ENCODE results near the gene PHLDB2. TPM values are rescaled to one million over a fixed set of nuclear protein-coding genes. Genes with fewer than 3 reads are reported as not detected.

The PHLDB2 gene
- total RNA-seq, 1 donor from 2014 or later: 37.2 TPM

DNA sequence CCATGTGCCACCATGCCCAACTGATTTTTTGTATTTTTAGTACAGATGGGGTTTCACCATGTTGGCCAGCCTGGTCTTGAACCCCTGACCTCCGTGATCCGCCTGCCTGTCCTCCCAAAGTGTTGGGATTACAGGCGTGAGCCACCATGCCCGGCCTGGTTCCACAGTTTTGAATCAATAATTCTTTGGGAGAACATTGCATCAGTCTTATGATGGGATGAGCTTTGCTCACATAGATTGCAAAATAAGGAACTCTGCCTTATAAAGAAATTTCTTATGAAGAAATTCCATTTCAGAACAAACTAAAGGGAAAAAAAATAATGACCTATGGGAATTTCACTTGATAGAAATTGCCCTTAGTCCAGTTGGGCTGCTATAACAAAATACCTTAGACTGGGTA, 159.6 kb downstream of the PHLDB2 start:
- DNase-seq (ENCODE audit: low spot score in 2 of 2, unreplicated experiment in 2 of 2): no peak
- Mint-ChIP-seq H3K9me3 (peaks cover 9% of the 10 kb centered on the region), H3K4me3 (no peak overlapping the region), H3K27ac (no peak overlapping the region), H3K27me3 (ENCODE audit: low read depth) (no peaks in the 10 kb centered on the region), H3K4me1 (no peaks in the 10 kb centered on the region), H3K36me3 (no peaks in the 10 kb centered on the region)
- TF ChIP-seq, protein P1, sequence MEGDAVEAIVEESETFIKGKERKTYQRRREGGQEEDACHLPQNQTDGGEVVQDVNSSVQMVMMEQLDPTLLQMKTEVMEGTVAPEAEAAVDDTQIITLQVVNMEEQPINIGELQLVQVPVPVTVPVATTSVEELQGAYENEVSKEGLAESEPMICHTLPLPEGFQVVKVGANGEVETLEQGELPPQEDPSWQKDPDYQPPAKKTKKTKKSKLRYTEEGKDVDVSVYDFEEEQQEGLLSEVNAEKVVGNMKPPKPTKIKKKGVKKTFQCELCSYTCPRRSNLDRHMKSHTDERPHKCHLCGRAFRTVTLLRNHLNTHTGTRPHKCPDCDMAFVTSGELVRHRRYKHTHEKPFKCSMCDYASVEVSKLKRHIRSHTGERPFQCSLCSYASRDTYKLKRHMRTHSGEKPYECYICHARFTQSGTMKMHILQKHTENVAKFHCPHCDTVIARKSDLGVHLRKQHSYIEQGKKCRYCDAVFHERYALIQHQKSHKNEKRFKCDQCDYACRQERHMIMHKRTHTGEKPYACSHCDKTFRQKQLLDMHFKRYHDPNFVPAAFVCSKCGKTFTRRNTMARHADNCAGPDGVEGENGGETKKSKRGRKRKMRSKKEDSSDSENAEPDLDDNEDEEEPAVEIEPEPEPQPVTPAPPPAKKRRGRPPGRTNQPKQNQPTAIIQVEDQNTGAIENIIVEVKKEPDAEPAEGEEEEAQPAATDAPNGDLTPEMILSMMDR (IDR thresholded peaks at IDR 0.05; ENCODE audit: unreplicated experiment): no peak

DNA sequence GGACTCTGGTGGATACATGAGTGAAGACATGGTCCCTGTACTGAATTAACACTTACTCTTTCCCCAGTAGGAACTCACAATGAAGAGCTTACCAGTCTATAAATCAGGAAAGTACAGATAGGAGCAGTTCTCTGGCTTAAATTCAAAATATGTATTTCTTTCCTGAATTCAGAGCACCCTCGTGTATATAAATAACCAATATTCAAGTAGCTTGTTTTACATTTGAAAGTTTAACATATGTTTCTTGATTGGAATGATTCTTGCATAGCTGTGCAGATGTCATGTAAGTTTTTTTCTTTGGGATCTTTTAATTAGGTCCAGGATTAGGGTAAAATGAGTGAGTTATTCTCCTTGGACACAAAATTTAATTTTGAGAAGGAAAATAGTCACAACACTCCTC, 160.7 kb downstream of the PHLDB2 start:
- no peaks in the 10 kb centered on the region for H3K4me1 Mint-ChIP-seq
- H3K9me3 Mint-ChIP-seq: peaks cover 9% of the 10 kb centered on the region
- H3K27ac Mint-ChIP-seq: no peak overlapping the region
- TF ChIP-seq, protein P1 (IDR thresholded peaks at IDR 0.05; ENCODE audit: unreplicated experiment): no peak
- no peaks in the 10 kb centered on the region for H3K36me3 Mint-ChIP-seq
- H3K27me3 Mint-ChIP-seq (ENCODE audit: low read depth): no peaks in the 10 kb centered on the region
- DNase-seq (ENCODE audit: low spot score in 2 of 2, unreplicated experiment in 2 of 2): no peak
- no peak overlapping the region for H3K4me3 Mint-ChIP-seq

DNA sequence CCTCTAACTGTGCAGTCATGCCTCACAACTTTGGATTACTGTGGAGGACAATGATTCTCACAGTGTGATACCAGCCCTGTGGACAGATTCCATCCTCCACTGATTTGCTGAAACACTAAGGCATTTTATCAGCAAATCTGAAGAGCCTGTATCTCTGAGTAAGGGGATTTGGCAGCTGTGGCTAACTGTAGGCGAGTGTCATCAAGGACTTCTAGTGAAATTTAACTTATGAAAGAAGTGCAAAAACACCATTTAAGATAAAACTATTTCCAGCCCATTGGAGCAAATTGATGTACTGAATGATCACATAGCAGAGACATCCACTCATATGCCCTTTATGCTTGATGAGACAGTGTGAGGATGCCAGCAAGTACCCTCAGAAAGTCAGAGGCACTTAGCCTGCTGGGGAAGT, 161.6 kb downstream of the PHLDB2 start:
- Mint-ChIP-seq H3K36me3 (no peaks in the 10 kb centered on the region), H3K27me3 (ENCODE audit: low read depth) (no peaks in the 10 kb centered on the region), H3K4me3 (no peak overlapping the region), H3K4me1 (no peaks in the 10 kb centered on the region), H3K27ac (no peak overlapping the region), H3K9me3 (peaks cover 9% of the 10 kb centered on the region)
- no peak for DNase-seq (ENCODE audit: low spot score in 2 of 2, unreplicated experiment in 2 of 2)
- TF ChIP-seq, protein P1 (IDR thresholded peaks at IDR 0.05; ENCODE audit: unreplicated experiment): no peak

Other genes with a start within 250 kb of the PHLDB2 start
- 3.9 to 4.7 TPM (median 4.0 TPM) in 3 replicates for gene PLCXD2, start 184.6 kb upstream of the PHLDB2 start, total RNA-seq
- 26.4 to 30.2 TPM (median 30.0 TPM) in 3 replicates for gene ABHD10, start 119.8 kb downstream of the PHLDB2 start, total RNA-seq
- gene TAGLN3, start 139.7 kb downstream of the PHLDB2 start, total RNA-seq: 0.60 to 1.8 TPM (median 1.4 TPM) in 3 replicates
- not detected in 3 replicates for gene TMPRSS7, start 175.5 kb downstream of the PHLDB2 start, total RNA-seq
- gene C3orf52, start 227.1 kb downstream of the PHLDB2 start, total RNA-seq: 4.2 to 4.7 TPM (median 4.5 TPM) in 3 replicates